Measurements from ENCODE around the gene MME.

Gene MME

GRCh38 chr3:155079746-155080487 lies at the start of gene MME:
TSS of gene MME (plus strand) at chr3:155080319. CDS start at chr3:155084168, 3,849 bp downstream.
- DNase-seq = no peak

- DNase-seq = no peak
Measured at GRCh38 chr3:155031186-155031585, 48.9 kb upstream of the MME start.

GRCh38 chr3:155032918-155033317 lies 47.2 kb upstream of the MME start:
- no peak for DNase-seq

- DNase-seq = no peak
Measured at GRCh38 chr3:155034786-155035185, 45.3 kb upstream of the MME start.

- no peak for DNase-seq
Measured at GRCh38 chr3:155035553-155035952, 44.6 kb upstream of the MME start.

- no peak for DNase-seq
Measured at GRCh38 chr3:155037508-155038202, 42.5 kb upstream of the MME start.

- no peak for DNase-seq
Measured at GRCh38 chr3:155038203-155038554, 41.9 kb upstream of the MME start.

GRCh38 chr3:155046935-155047334 lies 33.2 kb upstream of the MME start:
- DNase-seq = no peak

GRCh38 chr3:155047672-155048071 lies 32.4 kb upstream of the MME start:
- DNase-seq = no peak

GRCh38 chr3:155049959-155050358 lies 30.2 kb upstream of the MME start:
- DNase-seq = no peak

GRCh38 chr3:155052470-155052869 lies 27.6 kb upstream of the MME start:
- no peak for DNase-seq

GRCh38 chr3:155053756-155054155 lies 26.4 kb upstream of the MME start:
- DNase-seq = no peak

GRCh38 chr3:155064920-155065319 lies 15.2 kb upstream of the MME start:
- DNase-seq = no peak

GRCh38 chr3:155065537-155065936 lies 14.6 kb upstream of the MME start:
- DNase-seq = peak; percentile 11

- no peak for DNase-seq
Measured at GRCh38 chr3:155069729-155070128, 10.4 kb upstream of the MME start.

GRCh38 chr3:155070316-155070715 lies 9.8 kb upstream of the MME start:
- DNase-seq = no peak

- no peak for DNase-seq
Measured at GRCh38 chr3:155070932-155071387, 9.2 kb upstream of the MME start.

- no peak for DNase-seq
Measured at GRCh38 chr3:155075200-155075599, 4.9 kb upstream of the MME start.

GRCh38 chr3:155076888-155077287 lies 3.2 kb upstream of the MME start:
- DNase-seq = no peak

- DNase-seq = no peak
Measured at GRCh38 chr3:155078711-155079467, 1.2 kb upstream of the MME start.

GRCh38 chr3:155079468-155079745 lies 712 bp upstream of the MME start:
- DNase-seq = no peak

- DNase-seq = no peak
Measured at GRCh38 chr3:155080692-155081091, 573 bp downstream of the MME start.

- DNase-seq = no peak
Measured at GRCh38 chr3:155083313-155083905, 3.3 kb downstream of the MME start.

- DNase-seq = no peak
Measured at GRCh38 chr3:155084567-155084966, 4.4 kb downstream of the MME start.

All from activated CD4-positive, alpha-beta T cell treated with anti-CD3 and anti-CD28 coated beads, Interleukin-2, amount 50 U/mL, for 16 hours (primary cell).